Astrocyte (in vitro differentiated cells and primary cell): ENCODE results near the gene NRTN. TPM values are rescaled to one million over a fixed set of nuclear protein-coding genes. Genes with fewer than 3 reads are reported as not detected.

Experiments
- DNase-seq: peaks from one replicate; pipeline ENCODE4 v3.0.0-alpha.2; 2010; ENCODE audit warnings: low read depth
- FAIRE-seq: peaks from 2 replicates; lab custom pipeline; 2011; peaks lifted over from hg19 to GRCh38; lab: Jason Lieb, UNC
- H2AFZ ChIP-seq: 2 replicates; pipeline ENCODE4 v1.6.0; 2012; ENCODE audit warnings: low read depth, low read length, inconsistent platforms
- H3K27ac ChIP-seq: 2 replicates; pipeline ENCODE4 v1.5.1; 2011; ENCODE audit warnings: low read depth, low read length, inconsistent platforms
- H3K27me3 ChIP-seq: 2 replicates; pipeline ENCODE4 v1.6.0; 2011; ENCODE audit warnings: low read length, inconsistent platforms; ENCODE audit not compliant: insufficient read depth
- H3K36me3 ChIP-seq: 2 replicates; pipeline ENCODE4 v1.5.1; 2011; ENCODE audit warnings: low read length, inconsistent platforms; ENCODE audit not compliant: insufficient read depth
- H3K4me1 ChIP-seq: 2 replicates; pipeline ENCODE4 v1.5.1; 2011; ENCODE audit warnings: low read length, inconsistent platforms; ENCODE audit not compliant: insufficient read depth
- H3K4me2 ChIP-seq: 2 replicates; pipeline ENCODE4 v1.6.0; 2012; ENCODE audit warnings: low read length, inconsistent platforms
- H3K4me3 ChIP-seq: 2 replicates; pipeline ENCODE4 v1.5.1; 2011; ENCODE audit warnings: low read depth, mild to moderate bottlenecking, low read length, inconsistent platforms; ENCODE audit not compliant: insufficient read depth
- H3K79me2 ChIP-seq: 2 replicates; pipeline ENCODE4 v1.6.0; 2012; ENCODE audit warnings: mild to moderate bottlenecking, low read length, inconsistent platforms; ENCODE audit not compliant: insufficient read depth
- H3K9ac ChIP-seq: 2 replicates; pipeline ENCODE4 v1.6.0; 2012; ENCODE audit warnings: mild to moderate bottlenecking, low read length, inconsistent platforms
- H3K9me3 ChIP-seq: 2 replicates; pipeline ENCODE4 v1.5.1; 2012; ENCODE audit warnings: low read depth, mild to moderate bottlenecking, low read length, inconsistent platforms; ENCODE audit not compliant: insufficient read depth
- H4K20me1 ChIP-seq: 2 replicates; pipeline ENCODE4 v1.6.0; 2012; ENCODE audit warnings: low read length, inconsistent platforms; ENCODE audit not compliant: insufficient read depth
- H3K27ac Mint-ChIP-seq: one replicate; pipeline ENCODE4 v1.8.0; 2021; ENCODE audit warnings: mild to moderate bottlenecking, mixed read lengths; ENCODE audit not compliant: unreplicated experiment
- H3K27me3 Mint-ChIP-seq: one replicate; pipeline ENCODE4 v1.8.0; 2021; ENCODE audit warnings: low read depth, mixed read lengths; ENCODE audit not compliant: unreplicated experiment
- H3K36me3 Mint-ChIP-seq: one replicate; pipeline ENCODE4 v1.8.0; 2021; ENCODE audit warnings: low read depth, mixed read lengths; ENCODE audit not compliant: unreplicated experiment
- H3K4me1 Mint-ChIP-seq: one replicate; pipeline ENCODE4 v1.8.0; 2021; ENCODE audit warnings: low read depth, mixed read lengths; ENCODE audit not compliant: unreplicated experiment
- H3K4me3 Mint-ChIP-seq: one replicate; pipeline ENCODE4 v1.8.0; 2021; ENCODE audit warnings: mild to moderate bottlenecking, moderate library complexity, mixed read lengths; ENCODE audit not compliant: unreplicated experiment
- H3K9me3 Mint-ChIP-seq: one replicate; pipeline ENCODE4 v1.8.0; 2021; ENCODE audit warnings: mild to moderate bottlenecking, mixed read lengths; ENCODE audit not compliant: unreplicated experiment
- CTCF ChIP-seq: IDR thresholded peaks from 2 replicates; pipeline ENCODE4 v1.5.1; 2011; ENCODE audit warnings: low read depth, mild to moderate bottlenecking, inconsistent platforms, low read length, moderate library complexity; ENCODE audit not compliant: insufficient read depth
- EZH2 ChIP-seq: IDR thresholded peaks from 2 replicates; pipeline ENCODE4 v1.6.1; 2012; ENCODE audit warnings: mild to moderate bottlenecking, low read length, inconsistent platforms; ENCODE audit not compliant: insufficient read depth
- total RNA-seq: library from RNA; stranded (reverse); gene quantifications from 2 replicates; pipeline ENCODE4 v1.2.1, GENCODE V29; 2021

Gene NRTN
- total RNA-seq, 1 donor from 2014 or later = 0.66 TPM

DNA sequence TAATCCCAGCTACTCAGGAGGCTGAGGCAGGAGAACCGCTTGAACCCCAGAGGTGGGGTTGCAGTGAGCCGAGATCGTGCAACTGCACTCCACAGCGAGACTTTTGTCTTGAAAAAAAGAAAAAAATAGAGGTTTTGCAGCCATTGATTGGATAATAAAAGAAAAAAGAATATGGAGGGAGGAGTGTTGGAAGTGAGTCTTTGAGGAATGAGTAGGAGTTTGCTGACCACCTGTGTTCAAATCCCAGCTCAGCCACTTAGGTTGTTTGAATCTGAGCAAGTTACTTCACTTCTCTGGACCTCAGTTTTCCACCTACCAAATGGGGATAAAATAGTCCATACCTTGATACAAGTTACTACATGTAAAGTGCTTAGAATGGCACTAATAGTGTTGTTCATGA, 6.2 kb downstream of the NRTN start:
- no peak overlapping the region for H3K4me3 Mint-ChIP-seq
- no peaks in the 10 kb centered on the region for H3K36me3 Mint-ChIP-seq
- peaks cover 19% of the 10 kb centered on the region for H3K27me3 Mint-ChIP-seq
- H3K79me2 ChIP-seq = no peaks in the 10 kb centered on the region
- TF ChIP-seq CTCF (no peak), EZH2 (no peak)
- FAIRE-seq = no peak
- H2AFZ ChIP-seq = no peak overlapping the region
- no peaks in the 10 kb centered on the region for H4K20me1 ChIP-seq
- no peaks in the 10 kb centered on the region for H3K4me1 Mint-ChIP-seq
- no peaks in the 10 kb centered on the region for H3K9me3 ChIP-seq
- H3K36me3 ChIP-seq = no peaks in the 10 kb centered on the region
- no peaks in the 10 kb centered on the region for H3K4me1 ChIP-seq
- no peaks in the 10 kb centered on the region for H3K9me3 Mint-ChIP-seq
- DNase-seq = no peak
- H3K27ac ChIP-seq = no peak overlapping the region
- no peak overlapping the region for H3K4me3 ChIP-seq
- H3K4me2 ChIP-seq = no peak overlapping the region
- no peak overlapping the region for H3K9ac ChIP-seq
- peaks cover 10% of the 10 kb centered on the region for H3K27me3 ChIP-seq
- no peak overlapping the region for H3K27ac Mint-ChIP-seq

DNA sequence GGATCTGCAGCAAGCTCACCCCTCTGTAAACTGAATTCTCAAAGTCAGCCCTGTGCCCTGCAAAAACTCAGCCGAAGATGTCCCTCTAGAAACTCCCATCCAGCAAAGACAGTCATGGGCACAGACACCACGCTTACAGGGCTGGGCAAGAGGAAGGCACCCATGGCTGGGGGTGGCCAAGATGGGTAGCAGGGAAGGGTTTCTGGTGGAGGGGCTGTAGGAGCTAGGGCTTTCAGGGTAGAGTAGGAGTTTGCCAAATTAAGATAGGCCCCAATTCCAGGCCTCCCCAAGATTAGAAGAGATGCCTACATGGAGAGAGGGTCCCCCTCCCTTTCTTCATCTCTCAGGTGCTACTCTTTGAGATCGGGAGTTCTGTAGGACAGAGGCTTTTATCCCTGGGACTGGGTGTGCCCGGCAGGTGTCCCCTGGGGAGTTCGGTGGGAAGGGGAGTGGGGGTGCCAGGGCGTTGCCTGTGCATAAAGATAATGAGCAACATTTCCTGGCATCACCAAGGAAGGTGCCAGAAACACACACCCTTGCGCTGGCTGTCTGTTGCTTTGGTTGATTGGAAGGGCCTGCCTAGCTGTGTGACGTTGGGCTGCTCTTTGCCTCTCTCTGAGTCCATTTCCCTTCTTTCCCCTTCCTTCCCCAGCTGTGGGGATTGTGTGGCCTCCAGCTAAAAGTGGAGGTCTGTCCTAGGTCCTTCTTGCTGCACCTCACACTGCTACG, 9.4 kb downstream of the NRTN start:
- TF ChIP-seq CTCF = no peak
- TF ChIP-seq EZH2 = no peak
- H3K9ac ChIP-seq = no peak overlapping the region
- H3K9me3 Mint-ChIP-seq = peaks cover 3% of the 10 kb centered on the region
- no peak overlapping the region for H3K4me2 ChIP-seq
- peaks cover 17% of the 10 kb centered on the region for H3K27me3 Mint-ChIP-seq
- H3K4me1 ChIP-seq = no peaks in the 10 kb centered on the region
- DNase-seq = no peak
- FAIRE-seq = no peak
- no peak overlapping the region for H3K4me3 ChIP-seq
- no peak overlapping the region for H3K4me3 Mint-ChIP-seq
- H4K20me1 ChIP-seq = no peaks in the 10 kb centered on the region
- no peaks in the 10 kb centered on the region for H3K9me3 ChIP-seq
- H3K4me1 Mint-ChIP-seq = no peaks in the 10 kb centered on the region
- H3K79me2 ChIP-seq = no peaks in the 10 kb centered on the region
- H3K27ac ChIP-seq = no peak overlapping the region
- no peaks in the 10 kb centered on the region for H3K36me3 Mint-ChIP-seq
- no peak overlapping the region for H2AFZ ChIP-seq
- H3K36me3 ChIP-seq = no peaks in the 10 kb centered on the region
- peaks cover 8% of the 10 kb centered on the region for H3K27me3 ChIP-seq
- H3K27ac Mint-ChIP-seq = peak overlapping the region; percentile 62

DNA sequence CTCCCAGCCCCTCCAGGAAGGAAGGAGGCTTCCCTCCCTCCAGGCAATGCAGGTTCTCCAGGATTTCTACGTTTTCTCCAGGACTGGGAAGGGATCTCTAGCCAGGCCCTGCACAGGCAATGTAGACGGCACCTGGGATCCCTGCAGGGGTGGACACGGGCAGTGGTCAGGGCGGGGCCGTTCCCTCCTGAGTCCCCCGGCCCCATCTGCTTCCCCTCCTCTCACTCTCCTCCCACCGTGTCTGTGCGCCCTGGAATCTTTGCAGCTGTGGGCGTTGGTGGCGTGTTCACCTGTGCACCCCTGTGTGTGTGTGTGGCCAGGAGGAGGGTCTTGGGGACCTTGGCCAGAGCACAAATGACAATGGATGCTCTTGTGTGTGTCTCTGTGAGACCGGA, 10.0 kb downstream of the NRTN start:
- H4K20me1 ChIP-seq = no peaks in the 10 kb centered on the region
- H3K27me3 Mint-ChIP-seq = peaks cover 17% of the 10 kb centered on the region
- H3K9me3 Mint-ChIP-seq = peaks cover 3% of the 10 kb centered on the region
- no peaks in the 10 kb centered on the region for H3K36me3 ChIP-seq
- no peaks in the 10 kb centered on the region for H3K4me1 ChIP-seq
- no peak overlapping the region for H3K4me2 ChIP-seq
- no peak overlapping the region for H2AFZ ChIP-seq
- FAIRE-seq = no peak
- no peaks in the 10 kb centered on the region for H3K36me3 Mint-ChIP-seq
- no peaks in the 10 kb centered on the region for H3K4me1 Mint-ChIP-seq
- no peak overlapping the region for H3K4me3 Mint-ChIP-seq
- H3K27ac ChIP-seq = no peak overlapping the region
- H3K27me3 ChIP-seq = peaks cover 8% of the 10 kb centered on the region
- H3K79me2 ChIP-seq = no peaks in the 10 kb centered on the region
- no peaks in the 10 kb centered on the region for H3K9me3 ChIP-seq
- no peak overlapping the region for H3K27ac Mint-ChIP-seq
- TF ChIP-seq CTCF = no peak
- no peak for TF ChIP-seq EZH2
- H3K9ac ChIP-seq = no peak overlapping the region
- H3K4me3 ChIP-seq = no peak overlapping the region
- DNase-seq = no peak
